Hypothalamus (tissue), 51 donors: ENCODE data around the gene HYCC2.
"Not testable (repeated sequence)": the region's sequence is repeated elsewhere in the genome, so short reads cannot be mapped to it uniquely, and the experiment has no call there.

Experiments used
- DNase-seq, 51 donors: peaks; one replicate each; lab custom pipeline; 2025; lab: John Stamatoyannopoulos, UW

Gene HYCC2

GRCh38 chr2:201073071-201073470 is 1.6 kb upstream of the HYCC2 start:
- DNase-seq: no peak

- no peak for DNase-seq
Measured at GRCh38 chr2:201072201-201072530, 695 bp upstream of the HYCC2 start.

- peak in 3 of 51 donors; percentile 18 to 68 (median 39) for DNase-seq
Measured at GRCh38 chr2:201070948-201071478, 458 bp downstream of the HYCC2 start.

- DNase-seq: peak in 1 of 51 donors; percentile 7
Measured at GRCh38 chr2:201064797-201065329, 6.6 kb downstream of the HYCC2 start.

GRCh38 chr2:201063516-201063915 is 8.0 kb downstream of the HYCC2 start:
- not testable (repeated sequence) for DNase-seq

- DNase-seq: no peak
Measured at GRCh38 chr2:201059961-201060755, 11.3 kb downstream of the HYCC2 start.

- no peak for DNase-seq
Measured at GRCh38 chr2:201058914-201059313, 12.6 kb downstream of the HYCC2 start.

- no peak for DNase-seq
Measured at GRCh38 chr2:201057715-201058248, 13.7 kb downstream of the HYCC2 start.

GRCh38 chr2:201057087-201057521 is 14.4 kb downstream of the HYCC2 start:
- peak in 1 of 51 donors; percentile 0 for DNase-seq

- no peak for DNase-seq
Measured at GRCh38 chr2:201049455-201049854, 22.0 kb downstream of the HYCC2 start.

GRCh38 chr2:201046881-201047280 is 24.6 kb downstream of the HYCC2 start:
- no peak for DNase-seq

- DNase-seq: not testable (repeated sequence)
Measured at GRCh38 chr2:201043050-201043449, 28.4 kb downstream of the HYCC2 start.

- not testable (repeated sequence) for DNase-seq
Measured at GRCh38 chr2:201042451-201042850, 29.0 kb downstream of the HYCC2 start.

GRCh38 chr2:201040867-201041628 is 30.4 kb downstream of the HYCC2 start:
- DNase-seq: no peak

GRCh38 chr2:201038855-201039254 is 32.6 kb downstream of the HYCC2 start:
- no peak for DNase-seq

- not testable (repeated sequence) for DNase-seq
Measured at GRCh38 chr2:201038361-201038760, 33.1 kb downstream of the HYCC2 start.

- DNase-seq: not testable (repeated sequence)
Measured at GRCh38 chr2:201034355-201034754, 37.1 kb downstream of the HYCC2 start.

- no peak for DNase-seq
Measured at GRCh38 chr2:201024518-201024917, 47.0 kb downstream of the HYCC2 start.

GRCh38 chr2:201021914-201022313 is 49.6 kb downstream of the HYCC2 start:
- no peak for DNase-seq
